Activated CD4-positive, alpha-beta T cell treated with anti-CD3 and anti-CD28 coated beads, Interleukin-2, amount 50 U/mL, for 16 hours (primary cell): Measurements from ENCODE around the gene IKZF2.

Experiments
- DNase-seq: peaks from one replicate; pipeline ENCODE4 v3.0.0-alpha.2; 2020

Gene IKZF2

DNA sequence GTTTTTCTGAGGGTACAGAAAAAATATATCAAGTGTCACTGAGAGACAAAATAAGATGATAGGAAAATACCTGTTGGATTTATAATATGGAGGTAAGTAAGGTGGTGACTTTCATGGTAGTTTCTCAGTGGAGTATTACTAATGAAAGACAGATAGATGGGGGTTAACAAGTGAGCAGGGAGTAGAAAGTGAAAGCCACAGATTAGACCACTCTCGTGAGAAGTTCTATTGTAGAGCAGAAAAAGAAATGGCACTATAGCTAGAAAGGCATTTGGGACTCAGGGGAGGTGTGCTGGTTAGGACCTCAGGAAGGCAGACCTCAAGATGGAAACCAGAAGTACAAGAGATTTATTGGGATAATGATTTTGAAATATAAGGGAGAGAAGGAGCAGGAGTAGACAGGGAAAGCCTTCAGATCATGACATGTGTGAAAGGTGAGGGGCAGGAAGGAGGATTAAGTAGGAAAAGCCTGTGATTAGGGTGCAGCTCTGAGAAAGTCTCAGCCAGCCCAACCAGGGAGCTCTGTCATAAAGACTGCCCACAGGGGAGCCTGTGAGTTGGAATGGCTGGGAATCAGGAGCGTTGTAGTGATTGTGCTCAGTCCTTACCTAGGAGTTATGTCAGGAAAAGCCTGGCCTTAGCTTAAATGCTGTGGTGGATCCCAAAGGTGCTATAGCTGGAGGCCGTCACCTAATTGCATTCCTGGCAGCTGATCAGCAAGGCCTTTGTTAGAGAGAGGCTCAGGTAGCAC, 198.1 kb downstream of the IKZF2 start:
- no peak for DNase-seq

- DNase-seq: no peak
Measured at GRCh38 chr2:212949786-212950185, 201.6 kb downstream of the IKZF2 start.
